GM21390 (cell line): ENCODE measurements around the gene PEX10.

ENCODE experiments used
- ATAC-seq: cut with Tn5 transposase; IDR thresholded peaks from one replicate; pipeline ENCODE4 v1.9.1; 2021; ENCODE audit not compliant: unreplicated experiment

Gene PEX10

DNA sequence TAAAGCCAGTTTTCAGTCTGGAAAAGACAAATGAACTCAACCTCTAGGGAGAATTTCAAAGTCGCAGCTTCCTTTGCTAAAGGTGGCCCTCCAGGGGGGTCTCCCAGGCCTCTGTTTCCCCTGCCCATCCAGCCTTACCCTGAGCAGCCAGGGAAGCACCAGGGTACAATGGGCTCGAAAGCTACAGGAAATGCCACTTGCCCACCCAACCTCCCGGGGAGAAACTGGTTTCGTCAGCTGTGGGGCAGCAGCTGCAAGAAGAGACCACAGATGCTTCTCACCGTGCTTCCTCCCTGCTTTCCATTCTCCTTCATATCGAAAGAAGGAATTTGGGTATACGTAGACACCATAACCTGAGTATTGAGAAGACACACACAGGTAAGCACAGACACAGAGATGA, 22.7 kb downstream of the PEX10 start:
- ATAC-seq, result no peak

DNA sequence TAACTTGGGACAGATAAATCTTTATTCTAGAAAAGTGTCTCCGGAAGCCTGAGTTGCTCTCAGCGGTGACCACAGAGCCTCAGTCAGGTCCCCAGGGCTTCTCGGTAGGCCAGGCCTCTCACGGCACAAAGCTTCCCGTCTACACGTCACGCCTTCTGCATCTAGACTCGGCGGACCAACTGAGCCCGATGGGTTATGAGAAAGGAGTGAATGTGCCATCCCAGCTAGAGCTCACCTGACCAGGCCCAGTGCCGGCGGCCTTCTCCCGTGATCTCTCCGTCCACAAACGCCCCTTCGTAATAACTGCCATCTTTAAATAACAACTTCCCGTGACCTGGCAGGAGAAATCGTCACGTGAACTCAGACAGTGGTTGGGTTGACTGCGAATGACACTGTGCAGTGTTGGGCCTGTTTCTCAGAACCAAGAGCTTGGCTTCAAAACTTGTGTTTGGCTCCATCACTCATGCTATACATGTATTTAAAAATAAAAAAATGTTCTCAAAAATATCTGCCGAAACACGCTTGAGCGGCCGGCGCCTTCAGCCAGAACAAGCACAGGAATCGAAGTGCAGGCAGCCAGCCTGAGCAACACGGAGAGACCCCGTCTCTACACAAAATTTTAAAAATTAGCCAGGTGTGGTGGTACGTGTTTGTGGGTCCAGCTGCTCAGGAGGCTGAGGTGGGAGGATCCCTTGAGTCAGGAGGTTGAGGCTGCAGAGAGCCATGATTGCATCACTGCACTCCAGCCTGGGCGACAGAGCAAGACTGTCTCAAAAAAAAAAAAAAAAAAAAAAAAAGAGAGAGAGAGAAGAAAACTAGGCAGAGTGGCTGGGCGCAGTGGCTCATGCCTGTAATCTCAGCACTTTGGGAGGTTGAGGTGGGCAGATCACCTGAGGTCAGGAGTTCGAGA, 24.1 kb downstream of the PEX10 start:
- ATAC-seq, result no peak

DNA sequence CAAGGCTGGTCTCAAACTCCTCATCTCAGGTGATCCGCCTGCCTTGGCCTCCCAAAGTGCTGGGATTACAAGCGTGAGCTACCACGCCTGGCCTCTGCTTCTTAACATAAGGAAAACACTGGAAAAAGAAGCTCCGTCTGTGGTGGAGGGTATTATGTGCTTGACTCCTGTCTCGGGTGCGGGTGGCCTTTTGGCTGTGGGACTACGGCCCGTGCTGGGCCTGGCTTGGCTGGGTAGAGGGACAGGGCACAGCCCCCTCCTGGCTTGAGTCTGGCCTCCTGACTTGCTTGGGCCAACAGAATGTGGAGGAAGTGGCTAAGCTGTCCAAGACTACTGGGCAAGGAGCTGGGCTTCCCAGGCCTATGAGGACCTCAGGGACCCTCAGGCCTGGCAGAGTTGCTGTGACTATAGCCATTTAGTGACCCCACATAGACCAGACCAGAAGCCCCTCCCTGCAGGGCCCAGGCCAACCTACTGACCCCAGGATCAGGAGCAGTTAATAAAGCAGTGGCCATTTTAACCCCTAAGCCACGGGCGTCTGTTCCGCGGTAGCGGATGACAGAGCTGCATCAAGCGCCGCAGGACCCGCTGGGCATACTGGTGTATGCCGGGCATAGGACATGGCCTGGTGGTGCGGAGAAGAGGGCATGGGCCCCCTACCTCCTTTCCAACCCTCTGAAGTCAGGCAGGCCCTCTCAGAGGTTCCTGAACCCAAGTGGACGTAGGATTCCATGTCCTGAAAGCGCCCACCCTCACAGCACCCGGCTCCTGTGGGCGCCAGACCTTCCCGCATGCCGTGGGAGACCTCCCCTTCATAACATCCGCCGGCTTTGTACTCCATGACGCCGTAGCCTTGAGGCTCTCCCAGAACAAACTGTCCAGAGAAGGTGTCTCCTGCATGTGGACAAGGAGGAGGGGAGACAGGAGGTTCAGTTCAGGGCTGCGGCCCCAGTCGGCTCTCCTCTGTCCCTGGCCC, 25.4 kb downstream of the PEX10 start:
- ATAC-seq, result no peak

DNA sequence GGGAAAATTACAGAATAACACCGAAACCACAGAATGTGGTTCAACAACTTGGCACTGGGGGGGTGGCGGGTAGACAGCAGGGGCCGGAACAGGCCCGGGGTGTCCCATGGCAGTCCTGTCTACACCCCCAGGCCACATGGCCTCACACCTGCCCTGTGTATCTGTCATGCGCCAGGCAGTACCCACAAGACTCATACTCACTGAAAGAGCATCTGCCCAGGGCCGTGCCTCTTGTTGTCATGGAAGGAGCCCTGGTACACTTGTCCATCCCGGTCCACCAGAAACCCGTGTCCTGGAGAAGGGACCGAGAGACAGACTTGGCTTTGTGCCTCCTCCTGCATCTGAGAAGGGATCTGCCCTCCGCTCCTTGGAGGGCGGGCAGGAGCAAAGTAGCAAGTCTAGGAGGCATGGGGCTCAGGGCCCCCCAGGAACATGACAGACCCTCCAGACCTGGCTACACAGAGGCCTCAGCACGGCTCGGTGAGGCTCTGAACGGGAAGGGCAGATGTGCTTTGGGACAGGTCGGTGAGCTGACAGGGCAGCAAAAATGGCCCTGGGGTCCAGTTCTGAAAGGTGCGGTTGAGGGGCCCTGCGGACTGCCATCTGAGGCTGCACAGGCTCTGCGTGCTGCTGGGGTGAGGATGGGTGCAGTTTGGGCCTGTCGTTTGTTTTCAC, 26.6 kb downstream of the PEX10 start:
- no peak for ATAC-seq

DNA sequence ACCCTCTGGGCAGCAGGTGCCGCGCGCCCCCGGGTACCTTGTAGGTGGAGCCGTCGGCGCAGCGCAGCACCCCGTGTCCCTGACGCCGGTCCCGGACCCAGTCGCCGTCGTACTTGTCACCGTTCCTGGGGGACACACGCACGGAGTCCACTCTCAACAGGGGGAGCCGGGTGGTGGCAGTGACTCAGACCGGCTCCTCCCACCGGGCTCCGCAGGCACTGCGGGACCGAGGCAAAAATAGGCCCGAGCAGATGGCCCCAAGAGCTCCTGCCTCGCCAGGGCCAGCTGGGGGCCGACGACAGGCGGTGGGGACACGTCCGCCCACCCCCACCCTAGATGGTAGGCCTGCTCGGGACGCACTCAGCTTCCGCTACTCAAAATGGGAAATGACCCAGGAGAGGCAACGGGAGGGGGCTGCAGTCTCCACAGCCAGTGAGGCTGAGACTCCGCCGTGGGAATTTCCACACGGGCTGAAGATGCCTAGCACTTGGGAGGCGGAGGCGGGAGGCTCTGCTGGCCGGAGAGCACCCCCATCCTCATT, 27.4 kb downstream of the PEX10 start:
- ATAC-seq, result no peak

DNA sequence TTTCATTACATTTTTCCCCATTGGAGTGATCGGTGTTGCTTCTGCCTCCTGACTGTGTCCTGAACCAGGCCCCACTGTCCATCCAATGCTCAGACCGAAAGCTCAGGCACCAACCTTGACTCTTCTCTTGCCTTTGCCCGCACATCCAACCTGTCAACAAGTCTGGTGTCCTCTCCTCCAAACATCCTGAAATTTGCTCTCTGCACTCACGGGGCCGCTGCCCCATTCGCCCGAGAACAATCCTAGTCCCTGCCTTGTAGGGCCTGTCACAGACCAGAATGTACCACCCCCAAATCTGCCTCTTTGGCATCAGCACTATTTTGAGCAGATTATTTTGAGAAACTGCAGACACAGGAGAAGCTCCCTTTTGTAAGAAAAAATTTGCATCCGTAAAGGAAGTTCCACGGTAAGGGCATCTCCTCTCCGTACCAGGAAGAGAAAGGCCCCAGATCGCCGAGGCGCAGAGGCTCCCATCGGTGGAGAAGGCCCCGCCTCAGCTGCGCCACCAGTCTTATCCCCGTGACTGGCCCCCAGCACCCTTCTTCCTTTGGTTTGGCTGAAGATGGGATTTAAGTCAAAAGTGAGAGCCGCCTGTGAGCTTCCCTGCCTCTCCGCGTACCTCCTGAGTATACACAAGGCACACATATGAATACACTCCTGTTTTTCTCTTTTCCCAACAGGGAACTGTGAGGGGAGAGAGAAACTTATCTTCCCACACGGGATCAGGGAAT, 28.1 kb downstream of the PEX10 start:
- no peak for ATAC-seq

DNA sequence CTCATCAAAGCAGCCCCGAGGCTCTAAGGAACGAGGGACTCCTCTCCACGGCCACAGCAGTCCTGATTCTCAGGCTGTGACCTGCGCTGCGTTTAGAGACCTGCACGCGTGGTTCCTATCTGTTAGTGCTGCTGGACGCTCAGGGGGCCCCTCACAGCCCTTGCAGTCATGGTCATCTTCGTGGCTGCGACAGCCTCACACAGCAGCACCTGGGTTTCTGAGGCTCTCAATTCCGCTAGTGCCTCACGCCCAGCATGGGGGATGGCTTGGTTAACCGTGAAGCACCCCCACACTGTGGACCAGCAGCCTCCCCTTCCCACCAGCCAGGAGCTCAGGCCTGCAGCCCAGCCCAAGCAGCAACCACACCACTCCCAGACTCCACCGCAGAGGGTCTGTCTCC, 28.8 kb downstream of the PEX10 start:
- ATAC-seq, result no peak

DNA sequence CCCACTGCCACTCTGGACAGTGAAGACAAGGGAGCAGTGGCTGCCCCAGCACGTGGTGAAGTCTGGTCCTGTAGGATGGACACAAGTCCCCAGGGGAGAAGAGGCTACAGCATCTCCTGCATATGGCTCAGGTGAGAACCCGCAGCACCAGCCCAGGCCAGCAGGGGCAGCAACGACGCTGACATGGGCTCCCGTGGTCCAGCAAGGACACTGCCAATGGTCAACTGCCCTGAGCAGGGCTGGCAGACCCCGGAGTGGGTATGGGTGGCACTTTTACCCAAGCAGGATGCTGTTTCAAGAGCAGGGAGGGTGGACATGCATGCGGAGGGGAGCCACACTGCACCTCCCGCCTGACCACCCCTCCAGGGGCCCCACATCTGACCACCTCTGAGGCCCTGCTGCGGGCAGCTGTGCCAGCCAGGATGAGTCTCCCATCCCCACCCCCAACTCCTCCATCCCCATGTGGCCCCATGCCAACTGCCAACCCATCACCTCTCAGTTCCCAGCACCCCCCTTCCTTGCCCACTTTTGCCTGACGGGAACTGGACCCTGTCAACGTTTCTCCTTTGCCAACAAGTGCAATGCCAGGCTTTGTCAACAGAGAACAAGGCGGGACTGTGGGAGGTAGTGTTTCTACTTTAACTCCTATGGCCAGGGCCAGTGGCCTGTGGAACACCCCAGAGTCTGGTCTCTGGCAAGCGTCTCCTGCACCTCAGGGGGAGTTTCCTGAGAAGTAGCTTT, 29.6 kb downstream of the PEX10 start:
- ATAC-seq, result no peak

DNA sequence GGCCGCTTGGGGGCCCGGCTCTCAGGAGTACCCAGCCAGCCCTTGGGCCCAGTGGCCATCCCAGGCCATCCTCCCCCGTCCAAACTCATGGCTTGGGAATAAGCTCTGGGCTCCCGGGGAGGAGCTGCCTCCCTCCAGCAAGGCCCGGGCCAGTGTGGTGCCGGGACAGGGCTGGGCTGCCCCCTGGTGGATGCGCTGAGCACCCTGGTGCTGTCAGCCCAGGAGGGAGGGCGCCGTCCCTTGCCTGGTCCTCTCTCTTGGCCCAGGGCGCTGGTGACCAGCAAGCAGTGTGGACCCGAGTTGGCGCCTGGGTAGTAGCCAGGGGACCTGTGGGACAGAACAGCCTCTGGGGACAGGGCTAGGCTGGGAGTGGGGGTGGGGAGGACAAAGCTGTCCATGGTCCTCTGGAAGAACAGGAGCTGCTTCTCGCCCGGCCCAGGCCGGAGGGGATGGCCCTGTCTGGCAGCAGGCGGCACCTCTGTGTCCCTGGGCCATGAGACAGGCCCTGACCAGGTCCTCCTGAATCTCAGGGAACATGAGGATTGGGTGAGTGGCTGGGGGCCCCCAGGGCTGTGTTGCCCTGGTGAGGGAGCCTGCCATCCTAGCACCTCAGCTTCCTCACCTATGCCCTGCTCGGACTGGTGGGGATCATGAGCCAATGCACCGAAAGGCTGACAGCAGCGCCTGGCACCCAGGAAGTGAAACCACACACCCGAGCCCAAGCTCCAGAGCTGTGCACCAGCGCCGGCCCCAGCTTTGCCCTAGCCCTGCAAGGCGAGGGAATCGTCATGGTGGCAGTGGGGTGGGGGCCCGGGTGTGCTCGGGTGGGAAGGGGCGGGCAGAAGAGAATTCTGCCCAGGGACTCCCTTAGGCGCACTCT, 30.4 kb downstream of the PEX10 start:
- no peak for ATAC-seq

DNA sequence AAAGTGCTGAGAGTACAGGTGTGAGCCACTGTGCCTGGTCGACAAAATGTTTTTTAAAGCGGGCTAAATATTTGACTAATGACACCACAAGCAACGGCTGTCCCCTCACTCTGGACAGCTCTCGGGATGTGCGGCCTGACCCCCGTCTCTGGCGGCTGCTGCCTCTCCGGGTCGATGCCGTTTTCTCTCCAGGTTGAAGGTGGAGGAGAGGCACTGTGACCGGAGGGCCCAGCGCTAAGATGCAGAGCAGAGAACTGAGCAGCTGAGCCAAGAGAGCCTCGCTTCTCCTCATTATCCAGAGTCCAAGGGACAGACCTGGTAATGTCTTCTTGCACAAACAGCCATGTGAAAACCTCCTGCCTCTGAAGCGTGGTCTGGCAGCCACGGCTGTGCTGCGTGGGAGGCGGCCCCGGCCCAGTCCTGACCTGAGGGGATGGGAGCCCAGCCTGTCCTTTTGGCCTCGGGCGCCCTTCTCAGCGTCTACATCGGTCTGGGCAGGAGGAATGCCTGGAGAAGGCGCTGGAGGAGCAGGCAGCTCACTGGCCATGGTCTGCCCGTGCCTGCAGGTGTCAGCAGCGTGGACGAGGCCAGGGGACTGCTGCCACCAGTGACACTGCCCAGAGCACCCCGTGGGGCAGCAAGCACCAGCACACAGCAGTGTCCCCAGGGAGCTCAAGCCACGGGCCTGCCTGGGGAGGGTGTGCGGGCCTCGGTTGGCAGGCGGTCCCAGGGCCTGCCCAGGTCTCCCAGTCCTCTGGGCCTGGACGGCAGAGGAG, 31.4 kb downstream of the PEX10 start:
- no peak for ATAC-seq

DNA sequence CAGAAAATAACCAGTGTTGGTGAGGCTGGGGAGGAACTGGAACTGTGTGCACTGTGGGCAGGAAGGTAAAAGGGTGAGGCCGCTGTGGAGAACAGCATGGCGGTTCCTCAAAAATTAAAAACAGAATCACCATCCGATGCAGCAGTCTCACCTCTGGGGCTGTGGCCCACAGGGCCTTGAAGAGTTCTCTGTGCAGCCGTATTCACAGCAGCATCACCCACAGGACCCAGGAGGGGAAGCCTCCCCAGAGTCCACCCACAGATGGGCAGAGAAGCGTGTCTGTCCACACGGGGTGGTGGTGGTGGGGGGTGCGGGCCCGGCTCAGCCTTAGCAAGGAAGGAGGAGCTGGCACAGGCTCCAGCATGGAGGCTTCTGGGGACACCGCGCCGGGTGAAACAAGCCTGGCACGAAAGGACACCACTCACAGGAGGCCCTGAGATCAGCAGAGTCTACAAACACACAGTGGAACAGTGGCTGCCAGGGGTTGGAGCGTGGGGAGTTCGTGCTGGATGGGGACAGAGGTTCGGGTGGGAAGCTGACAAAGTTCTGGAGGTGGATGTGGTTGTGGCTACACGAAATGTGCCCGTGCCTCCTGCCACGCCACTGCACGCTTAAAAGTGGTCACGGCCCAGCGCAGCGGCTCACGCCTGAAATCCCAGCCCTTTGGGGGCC, 32.5 kb downstream of the PEX10 start:
- ATAC-seq, result no peak

DNA sequence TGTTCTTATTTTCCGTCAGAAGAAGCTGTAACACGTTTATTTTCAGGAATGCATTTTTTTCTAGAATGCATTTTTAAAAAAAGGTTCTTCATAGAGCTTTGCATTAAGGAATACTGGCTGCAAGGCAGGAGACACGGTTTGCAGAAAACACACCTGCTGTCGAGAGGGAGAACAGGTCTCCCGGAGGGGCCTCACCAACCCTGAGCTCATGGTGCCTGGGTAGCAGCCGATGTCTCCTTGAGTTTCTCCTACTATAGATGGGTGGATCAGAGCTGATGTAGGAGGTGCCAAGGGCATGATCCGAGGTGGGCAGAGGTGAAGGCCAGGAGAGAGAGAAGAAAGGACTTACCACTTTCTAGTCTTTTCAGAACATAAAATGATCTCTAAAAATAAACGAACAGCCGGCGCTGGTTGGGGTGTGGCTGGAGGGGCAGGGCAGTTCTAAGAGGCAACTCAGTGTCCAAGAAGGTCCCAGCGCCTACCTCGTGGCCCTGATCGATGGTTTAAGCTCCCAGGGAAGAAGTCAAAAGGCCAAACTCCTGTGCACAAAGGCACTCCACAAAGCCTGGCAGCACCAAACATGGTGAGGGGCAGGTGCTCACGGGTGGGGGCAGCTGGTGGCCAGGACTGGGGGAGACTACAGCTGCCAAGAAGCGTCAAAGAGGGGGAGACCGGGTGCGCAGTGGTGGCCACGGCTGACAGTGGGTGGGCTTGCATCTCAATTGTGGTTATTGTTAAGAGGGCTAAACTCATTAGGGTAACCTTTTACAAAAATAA, 33.2 kb downstream of the PEX10 start:
- ATAC-seq, result no peak

DNA sequence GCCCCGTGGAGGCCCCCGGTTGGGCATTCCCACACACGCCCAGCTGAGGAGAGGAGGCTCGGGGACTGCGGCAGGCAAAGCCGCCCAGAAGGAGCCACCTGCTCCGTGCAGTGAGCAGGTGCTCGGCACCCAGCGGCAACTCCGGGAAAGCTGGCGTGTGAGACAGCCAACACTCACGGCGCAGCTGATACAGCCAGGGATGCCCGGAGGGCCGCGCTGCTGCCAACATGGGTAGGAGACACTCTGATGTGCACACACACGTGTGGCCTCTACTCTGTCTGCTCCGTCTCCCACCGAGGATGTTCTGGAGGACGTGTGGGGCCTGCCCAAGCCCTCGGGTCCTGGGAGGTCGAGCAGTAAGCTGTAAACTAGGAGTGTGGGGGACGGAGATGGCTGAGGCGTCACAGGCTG, 33.9 kb downstream of the PEX10 start:
- ATAC-seq, result no peak

DNA sequence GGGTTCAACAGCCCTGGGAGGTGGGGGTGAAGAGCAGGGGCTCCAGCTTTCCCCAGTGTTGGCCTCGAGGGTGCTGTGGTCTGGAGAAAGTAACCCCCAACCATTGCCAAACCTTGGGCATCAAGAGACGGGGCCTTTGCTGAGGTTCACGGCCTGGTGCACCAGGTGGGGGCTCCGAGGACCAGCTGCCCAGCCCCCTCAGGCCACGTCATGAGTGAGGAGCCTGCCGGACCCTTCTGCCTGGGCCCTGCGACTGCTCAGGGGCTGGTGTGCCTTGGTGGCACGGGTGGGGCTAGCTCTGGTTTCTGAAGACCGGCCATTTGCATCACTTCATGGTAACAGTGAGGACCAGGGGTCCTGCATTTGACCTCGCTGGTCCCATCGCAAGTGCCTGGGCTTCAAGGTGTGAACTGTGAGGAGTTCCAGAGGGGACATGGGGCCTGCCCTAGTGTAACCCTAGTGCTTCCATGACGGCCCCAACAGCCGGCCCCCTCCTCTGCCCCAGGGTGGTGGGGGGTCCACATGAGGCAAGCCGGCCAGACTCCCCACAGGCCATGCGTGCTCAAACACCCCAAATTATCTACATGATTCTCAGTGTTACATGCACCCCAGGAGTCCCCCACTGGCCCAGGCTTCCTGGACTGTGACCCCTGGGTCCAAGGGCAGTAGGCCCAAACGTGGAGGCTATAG, 34.5 kb downstream of the PEX10 start:
- ATAC-seq, result no peak

DNA sequence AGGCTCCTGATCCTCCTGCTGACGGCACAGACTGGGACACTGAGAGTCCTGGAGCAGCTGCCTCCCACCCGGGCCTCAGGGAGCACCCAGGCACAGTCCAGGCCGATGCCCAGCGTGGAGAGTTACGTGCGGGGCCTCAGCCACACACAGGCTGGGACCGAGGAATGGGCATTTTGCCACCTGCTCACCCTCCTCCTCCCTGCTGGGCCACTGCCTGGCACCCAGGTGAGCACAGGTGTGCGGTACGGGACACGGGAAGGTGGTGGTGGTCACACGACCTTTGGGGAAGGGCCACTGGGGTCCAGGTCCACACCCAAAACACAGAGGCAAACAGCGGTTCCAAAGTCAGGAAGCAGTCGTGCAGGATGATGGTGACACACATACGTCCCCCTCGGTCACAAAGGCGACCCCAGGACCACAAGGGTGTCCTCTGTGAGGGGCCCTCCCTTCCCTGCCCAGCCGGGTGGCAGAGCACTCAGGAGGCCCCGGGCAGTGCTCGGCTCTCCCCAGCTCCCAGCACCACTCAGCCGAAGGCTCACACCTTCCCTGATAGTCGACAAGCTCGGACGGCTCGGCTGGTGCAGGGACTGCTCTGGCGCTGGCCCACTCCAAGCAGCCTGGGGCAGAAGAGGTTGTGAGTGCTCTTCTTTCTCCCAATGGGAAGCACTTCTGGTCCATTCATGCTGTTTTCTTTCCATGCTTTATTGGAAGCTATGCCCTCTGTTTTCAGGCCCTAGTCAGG, 35.3 kb downstream of the PEX10 start:
- no peak for ATAC-seq
